ENCODE measurements around the gene SMURF1. TPM values are rescaled to one million over a fixed set of nuclear protein-coding genes. Genes with fewer than 3 reads are reported as not detected.

The SMURF1 gene
- total and polyA plus RNA-seq, 2 of the 4 experiments (the other 2 are of a cell fraction), result 13.4 to 20.3 TPM

- intact Hi-C loops (cut with micrococcal nuclease) (no loop called here), in situ Hi-C loops (cut with MboI; ENCODE audit: low sequenced_read_pairs) (no loop called here), dilution Hi-C loops (cut with HindIII; ENCODE audit: low sequenced_read_pairs, unreplicated experiment) (no loop called here)
- Histone ChIP-seq H3K4ac (ENCODE audit: low read depth, low read length) (no peak overlapping the region), H4K91ac (ENCODE audit: insufficient read depth, low read depth, low read length) (no peak overlapping the region), H3K18ac (ENCODE audit: low read depth, low read length) (no peak overlapping the region), H3K4me3 (ENCODE audit: insufficient read depth, low read depth, low read length) (no peak overlapping the region), H2AK9ac (replicated peaks; ENCODE audit: low read depth, low read length, poor library complexity) (no peak overlapping the region), H2BK5ac (ENCODE audit: low read depth, low read length, poor library complexity, severe bottlenecking) (no peak overlapping the region), H3K27ac (ENCODE audit: insufficient read depth, low read length) (no peak overlapping the region), H3K27me3 (ENCODE audit: control insufficient read depth, insufficient read depth, low read length) (no peaks in the 10 kb centered on the region), H2BK15ac (ENCODE audit: low read depth, low read length) (no peak overlapping the region), H2BK20ac (ENCODE audit: low read depth, low read length) (no peak overlapping the region), H4K5ac (ENCODE audit: low read depth, low read length) (no peak overlapping the region), H2AFZ (replicated peaks; ENCODE audit: low read length, poor library complexity) (no peak overlapping the region), H2AK5ac (ENCODE audit: low read depth, low read length) (no peak overlapping the region), H3K36me3 (ENCODE audit: control insufficient read depth, insufficient read depth, low read length) (peaks cover 49% of the 10 kb centered on the region), H3K9me1 (ENCODE audit: insufficient read depth, low read length) (0 out of 2 replicates have a peak, but pooled peaks cover 4% of the 10 kb centered on the region), H3K9ac (ENCODE audit: low read depth, low read length) (no peak overlapping the region), H4K8ac (ENCODE audit: low read depth in 2 of 2, low read length in 2 of 2) (no peak overlapping the region), H3K23ac (ENCODE audit: low read depth, low read length) (no peak overlapping the region), H2BK120ac (ENCODE audit: low read depth, low read length) (no peak overlapping the region), H4K20me1 (ENCODE audit: insufficient read depth, low read length) (peaks cover 3% of the 10 kb centered on the region; the same call in 1 of the 2 replicates), H3K4me1 (ENCODE audit: control insufficient read depth, insufficient read depth, low read length) (no peaks in the 10 kb centered on the region), H3K79me1 (ENCODE audit: low read depth in 1 of 2, low read length in 2 of 2) (peaks cover 0 to 13% of the 10 kb centered on the region in 2 experiments; a peak in 2 of 4 replicates), H3K9me3 (ENCODE audit: control insufficient read depth, insufficient read depth, low read length) (no peaks in the 10 kb centered on the region), H3K56ac (ENCODE audit: extremely low read depth, insufficient read depth, low read length) (no peak overlapping the region), H3K4me2 (ENCODE audit: low read depth, low read length) (no peak overlapping the region), H3K14ac (replicated peaks; ENCODE audit: low read depth, low read length) (no peak overlapping the region)
- DNase-seq (no peak), ATAC-seq (ENCODE audit: low read depth) (no peak)
- POLR2A ChIA-PET (ENCODE audit: unreplicated experiment), result no interaction called here
- BruUV-seq (replicated peaks), result no TSS peak
- no peak for TF ChIP-seq POLR2A (IDR thresholded peaks at IDR 0.05; ENCODE audit: low read depth, low read length)
- TF ChIP-seq ELK1 (IDR thresholded peaks at IDR 0.05; ENCODE audit: borderline replicate concordance, low read depth, low read length), result no peak
- TF ChIP-seq SMC3 (IDR thresholded peaks at IDR 0.05; ENCODE audit: low read depth, low read length), result no peak
- no peak for TF ChIP-seq RAD21 (IDR thresholded peaks at IDR 0.05; ENCODE audit: low read length)
- no peak for TF ChIP-seq RCOR1 (IDR thresholded peaks at IDR 0.05; ENCODE audit: insufficient replicate concordance, low read length)
- TF ChIP-seq RFX5 (IDR thresholded peaks at IDR 0.05; ENCODE audit: low read depth, low read length), result no peak
- TF ChIP-seq MAFK (IDR thresholded peaks at IDR 0.05; ENCODE audit: low read depth, low read length), result no peak
- no peak for TF ChIP-seq MXI1 (IDR thresholded peaks at IDR 0.05; ENCODE audit: borderline replicate concordance, low read depth, low read length)
- no peak for TF ChIP-seq CTCF (conservative IDR thresholded peaks at IDR 0.05; ENCODE audit: low read depth, low read length)
- no peak for TF ChIP-seq BHLHE40 (IDR thresholded peaks at IDR 0.05; ENCODE audit: low read depth, low read length)
- no peak for TF ChIP-seq NFE2L2 (IDR thresholded peaks at IDR 0.05; ENCODE audit: low read depth, low read length)
- TF ChIP-seq FOS (IDR thresholded peaks at IDR 0.05; ENCODE audit: low read depth, low read length), result no peak
- no peak for TF ChIP-seq CEBPB (IDR thresholded peaks at IDR 0.05; ENCODE audit: low read depth, low read length)
- TF ChIP-seq CHD1 (IDR thresholded peaks at IDR 0.05; ENCODE audit: low read depth, low read length), result no peak
- TF ChIP-seq USF2 (IDR thresholded peaks at IDR 0.05; ENCODE audit: low read depth, low read length), result no peak
- no CpG with 5 or more reads among the region's 18 CpGs for WGBS, 2 experiments (ENCODE audit: extremely low coverage in 2 of 2, insufficient read length in 1 of 2)
- CTCF ChIA-PET, result no interaction called here
These were observed 129.6 kb downstream of the SMURF1 start for GRCh38 chr7:99014113-99014985.
